ENCODE data around the gene ATP6AP2.
"Not testable (repeated sequence)": the region's sequence is repeated elsewhere in the genome, so short reads cannot be mapped to it uniquely, and the experiment has no call there.

The ATP6AP2 gene

GRCh38 chrX:40576291-40576690, 4.5 kb upstream of the ATP6AP2 start:
- no peak for DNase-seq

GRCh38 chrX:40578039-40578695, 2.6 kb upstream of the ATP6AP2 start:
- DNase-seq, result no peak

- no peak for DNase-seq
Observed at GRCh38 chrX:40579141-40579540, 1.6 kb upstream of the ATP6AP2 start.

- no peak for DNase-seq
Observed at GRCh38 chrX:40579900-40580536, 752 bp upstream of the ATP6AP2 start.

- no peak for DNase-seq
Observed at GRCh38 chrX:40581336-40581920, 658 bp downstream of the ATP6AP2 start.

- not testable (repeated sequence) for DNase-seq
Observed at GRCh38 chrX:40582178-40582577, 1.4 kb downstream of the ATP6AP2 start.

- DNase-seq, result no peak
Observed at GRCh38 chrX:40582811-40583210, 2.0 kb downstream of the ATP6AP2 start.

GRCh38 chrX:40587623-40588022, 6.9 kb downstream of the ATP6AP2 start:
- not testable (repeated sequence) for DNase-seq

GRCh38 chrX:40589616-40590321, 9.0 kb downstream of the ATP6AP2 start:
- DNase-seq, result not testable (repeated sequence)

- DNase-seq, result no peak
Observed at GRCh38 chrX:40603446-40603845, 22.7 kb downstream of the ATP6AP2 start.

- no peak for DNase-seq
Observed at GRCh38 chrX:40607381-40607780, 26.6 kb downstream of the ATP6AP2 start.

GRCh38 chrX:40612511-40612910, 31.7 kb downstream of the ATP6AP2 start:
- DNase-seq, result no peak

- DNase-seq, result no peak
Observed at GRCh38 chrX:40615976-40616375, 35.2 kb downstream of the ATP6AP2 start.

GRCh38 chrX:40617566-40617965, 36.8 kb downstream of the ATP6AP2 start:
- DNase-seq, result no peak

GRCh38 chrX:40622479-40623138, 41.8 kb downstream of the ATP6AP2 start:
- no peak for DNase-seq

GRCh38 chrX:40623139-40623536, 42.4 kb downstream of the ATP6AP2 start, which contains the start of gene MPC1L:
Gene MPC1L, plus strand, starts transcription at chrX:40623428. Its CDS starts 138 bp downstream, at chrX:40623566.
- DNase-seq, result no peak

- DNase-seq, result no peak
Observed at GRCh38 chrX:40623665-40624064, 42.9 kb downstream of the ATP6AP2 start.

GRCh38 chrX:40625294-40625693, 44.5 kb downstream of the ATP6AP2 start:
- DNase-seq, result no peak

GRCh38 chrX:40628506-40628905, 47.7 kb downstream of the ATP6AP2 start:
- DNase-seq, result no peak

GRCh38 chrX:40632199-40632598, 51.4 kb downstream of the ATP6AP2 start:
- no peak for DNase-seq

GRCh38 chrX:40637687-40638086, 56.9 kb downstream of the ATP6AP2 start:
- DNase-seq, result no peak

- DNase-seq, result no peak
Observed at GRCh38 chrX:40644176-40644575, 63.4 kb downstream of the ATP6AP2 start.

- DNase-seq, result peak in 1 of 2 experiments; percentile 27
Observed at GRCh38 chrX:40644821-40645358, 64.1 kb downstream of the ATP6AP2 start.

Measured in stimulated activated CD4-positive, alpha-beta T cell treated with anti-CD3 and anti-CD28 coated beads, Interleukin-4, amount 100 ng/mL, for 4 hours (primary cell).